GM21786 (cell line): ENCODE results near the gene RNF113A.
"Not testable (repeated sequence)": the region's sequence is repeated elsewhere in the genome, so short reads cannot be mapped to it uniquely, and the experiment has no call there.

Experiments used
- ATAC-seq: cut with Tn5 transposase; IDR thresholded peaks from one replicate; pipeline ENCODE4 v1.9.1; 2021; ENCODE audit not compliant: unreplicated experiment

RNF113A gene

GRCh38 chrX:119852382-119853353, 18.9 kb downstream of the RNF113A start, which contains the start of gene UPF3B:
TSS of gene UPF3B (minus strand) at chrX:119852963. CDS start at chrX:119852928, 35 bp downstream.
- ATAC-seq = peak; percentile 98

DNA sequence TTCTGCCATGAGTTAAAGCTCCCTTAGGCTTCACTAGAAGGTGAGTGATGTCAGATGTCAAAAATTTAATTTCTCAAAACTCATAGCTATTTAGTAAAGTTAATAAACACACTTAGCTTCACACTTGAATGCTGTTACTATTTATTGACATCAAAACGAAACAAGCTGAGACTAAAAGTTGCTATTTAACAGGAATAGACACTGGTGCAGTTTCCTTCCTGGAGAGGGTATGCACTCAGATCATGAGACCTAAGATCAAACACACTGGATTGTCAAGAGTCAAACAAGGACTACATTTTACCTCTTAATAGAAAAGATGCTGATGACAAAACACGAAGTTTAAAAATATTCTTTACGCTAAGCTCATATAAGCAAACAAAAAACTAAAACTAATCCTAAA, 37.6 kb downstream of the RNF113A start:
- no peak for ATAC-seq

DNA sequence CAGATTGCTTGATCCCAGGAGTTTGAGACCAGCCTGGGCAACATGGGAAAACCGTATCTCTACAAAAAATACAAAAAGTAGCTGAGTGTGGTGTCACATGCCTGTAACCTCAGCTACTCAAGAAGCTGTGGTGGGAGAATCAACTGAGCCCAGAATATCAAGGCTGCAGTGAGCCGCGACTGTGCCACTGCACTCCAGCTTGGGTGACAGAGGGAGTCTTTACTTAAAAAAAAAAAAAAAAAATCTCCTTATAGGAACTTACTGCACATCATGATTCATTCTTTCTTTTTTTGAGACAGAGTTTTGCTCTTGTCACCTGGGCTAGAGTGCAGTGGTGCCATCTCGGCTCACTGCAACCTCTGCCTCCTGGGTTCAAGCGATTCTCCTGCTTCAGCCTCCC, 43.1 kb downstream of the RNF113A start:
- no peak for ATAC-seq

- ATAC-seq = no peak
Observed at GRCh38 chrX:119826399-119826959, 45.1 kb downstream of the RNF113A start.

DNA sequence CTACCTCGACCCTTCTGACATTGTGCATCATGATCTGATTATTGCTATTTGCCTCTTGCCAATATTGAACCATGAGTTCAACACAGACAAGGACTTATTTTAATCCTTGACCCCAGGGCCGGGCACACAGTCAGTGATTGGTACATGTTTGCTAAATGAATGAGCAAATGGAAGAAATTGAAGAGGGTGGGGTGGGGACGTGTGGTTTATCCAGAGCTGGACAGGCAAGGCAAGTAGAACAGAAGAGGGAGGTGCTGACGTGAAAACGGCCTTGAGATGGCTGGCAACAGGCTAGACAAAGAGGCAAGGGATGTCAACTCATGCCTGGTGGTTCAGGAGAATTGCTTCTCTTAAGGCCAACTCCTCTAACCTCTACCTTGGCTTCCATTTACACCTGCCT, 47.3 kb downstream of the RNF113A start:
- ATAC-seq = not testable (repeated sequence)

DNA sequence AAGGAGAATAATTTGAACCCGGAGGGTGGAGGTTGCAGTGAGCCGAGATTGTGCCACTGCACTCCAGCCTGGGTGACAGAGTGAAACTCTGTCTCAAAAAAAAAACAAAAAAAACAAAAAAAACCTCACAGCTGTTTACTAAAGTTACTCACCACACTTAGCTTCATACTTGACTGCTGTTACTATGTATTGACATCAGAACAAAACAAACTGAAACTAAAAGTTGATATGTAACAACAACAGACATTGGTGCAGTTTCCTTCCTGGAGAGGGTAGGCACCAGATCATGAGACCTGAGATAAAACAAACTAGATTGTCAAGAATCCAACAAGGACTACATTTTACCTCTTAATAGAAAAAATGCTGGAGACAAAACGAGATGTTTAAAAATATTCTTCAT, 49.8 kb downstream of the RNF113A start:
- ATAC-seq = peak; percentile 96
